ENCODE data around the gene APOA4.

APOA4 gene

GRCh38 chr11:116823031-116823843, at the start of gene APOA4:
APOA4 (minus strand) TSS chr11:116823304; CDS start chr11:116823191, 113 bp downstream.
- no peak for DNase-seq

GRCh38 chr11:116871248-116871647, 48.1 kb upstream of the APOA4 start:
- no peak for DNase-seq

- no peak for DNase-seq
Measured at GRCh38 chr11:116870054-116870453, 47.0 kb upstream of the APOA4 start.

- DNase-seq: no peak
Measured at GRCh38 chr11:116869610-116870009, 46.5 kb upstream of the APOA4 start.

- no peak for DNase-seq
Measured at GRCh38 chr11:116868066-116868465, 45.0 kb upstream of the APOA4 start.

- no peak for DNase-seq
Measured at GRCh38 chr11:116867619-116868018, 44.5 kb upstream of the APOA4 start.

DNA sequence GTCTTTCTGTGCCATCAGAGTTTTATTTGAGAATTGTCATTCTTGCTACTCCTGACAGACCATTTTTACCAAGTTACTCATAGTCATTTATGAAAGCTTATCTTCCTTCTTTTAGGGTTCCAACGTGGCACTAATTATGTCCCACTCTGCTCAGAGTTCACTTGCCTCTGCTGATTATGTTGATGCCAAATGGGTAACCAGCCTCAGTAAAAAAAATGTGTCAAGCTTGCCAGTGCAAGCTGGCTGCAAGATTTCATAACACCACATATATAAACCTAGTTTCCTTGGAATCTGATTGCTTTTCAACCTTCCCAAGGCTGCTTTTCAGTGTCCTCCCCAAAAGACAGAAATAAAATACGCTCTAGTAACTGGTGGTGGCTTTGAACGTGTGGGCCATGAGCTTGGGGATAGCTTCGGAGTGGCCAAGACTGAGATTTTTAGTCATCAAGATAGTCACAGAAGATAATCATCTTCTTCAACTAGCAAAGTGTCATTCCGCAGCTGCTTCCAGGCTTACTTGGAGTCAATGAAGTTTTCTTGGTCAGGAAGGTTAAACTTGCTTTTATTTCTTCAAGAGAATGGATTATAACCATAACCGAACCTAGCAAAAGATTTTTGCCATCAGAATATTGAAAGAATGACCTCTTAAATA, 43.8 kb upstream of the APOA4 start:
- DNase-seq: no peak

DNA sequence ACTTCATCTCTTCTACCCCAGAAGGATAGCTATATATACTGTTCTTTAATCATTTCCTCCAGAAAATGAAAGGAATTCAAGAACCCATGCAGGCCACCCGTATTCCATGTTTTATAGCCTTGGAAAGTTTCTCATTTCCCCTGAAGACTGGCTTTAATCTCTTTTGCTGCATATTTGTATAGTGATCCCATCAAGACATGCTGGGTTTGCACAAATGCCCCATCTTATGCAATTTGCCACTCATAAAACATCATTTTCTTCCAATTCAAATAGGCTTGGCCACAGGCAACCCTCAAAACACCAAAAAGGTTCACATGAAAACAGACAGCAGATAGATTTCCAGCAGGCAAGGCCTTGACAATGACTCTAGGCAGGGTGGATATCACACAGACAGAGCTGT, 42.6 kb upstream of the APOA4 start:
- no peak for DNase-seq

DNA sequence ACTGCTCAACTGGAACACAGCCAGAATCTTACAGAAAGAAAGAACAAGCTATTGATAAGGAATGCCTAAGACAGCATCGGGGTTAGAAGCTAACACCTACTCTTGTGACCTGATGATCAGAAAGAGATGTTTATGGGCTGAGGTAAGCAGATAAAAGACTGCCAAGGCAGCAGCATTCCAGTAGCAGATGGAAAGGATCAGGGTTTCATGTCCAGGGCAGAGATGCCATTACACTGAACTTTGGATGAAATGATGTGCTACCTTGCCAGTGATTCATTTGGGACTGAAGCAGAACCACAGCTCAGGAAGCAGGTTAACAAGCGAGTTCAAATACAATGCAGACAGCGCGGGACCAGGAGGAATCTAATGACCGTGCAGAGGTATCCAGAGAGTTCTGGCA, 41.4 kb upstream of the APOA4 start:
- no peak for DNase-seq

DNA sequence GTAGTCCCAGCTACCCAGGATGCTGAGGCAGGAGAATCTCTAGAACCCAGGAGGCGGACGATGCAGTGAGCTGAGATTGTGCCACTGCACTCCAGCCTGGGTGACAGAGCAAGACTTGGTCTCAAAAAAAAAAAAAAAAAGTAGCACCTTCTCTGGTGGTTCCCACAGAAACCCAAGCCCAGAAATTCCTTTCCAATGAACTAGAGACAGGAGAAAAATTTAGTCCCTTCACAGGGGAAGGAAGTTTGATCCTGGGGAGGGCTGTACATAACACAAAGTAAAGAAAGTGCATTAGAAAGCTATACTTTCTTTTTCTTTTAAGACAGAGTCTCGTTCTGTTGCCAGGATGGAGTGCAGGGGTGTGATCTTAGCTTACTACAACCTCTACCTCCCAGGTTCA, 39.8 kb upstream of the APOA4 start:
- DNase-seq: no peak

GRCh38 chr11:116862185-116862584, 39.1 kb upstream of the APOA4 start:
- DNase-seq: no peak

- no peak for DNase-seq
Measured at GRCh38 chr11:116861539-116861938, 38.4 kb upstream of the APOA4 start.

GRCh38 chr11:116860303-116860702, 37.2 kb upstream of the APOA4 start:
- DNase-seq: no peak

GRCh38 chr11:116859175-116859574, 36.1 kb upstream of the APOA4 start:
- no peak for DNase-seq

GRCh38 chr11:116857936-116858335, 34.8 kb upstream of the APOA4 start:
- DNase-seq: no peak

GRCh38 chr11:116857316-116857715, 34.2 kb upstream of the APOA4 start:
- DNase-seq: no peak

GRCh38 chr11:116856423-116856822, 33.3 kb upstream of the APOA4 start:
- no peak for DNase-seq

DNA sequence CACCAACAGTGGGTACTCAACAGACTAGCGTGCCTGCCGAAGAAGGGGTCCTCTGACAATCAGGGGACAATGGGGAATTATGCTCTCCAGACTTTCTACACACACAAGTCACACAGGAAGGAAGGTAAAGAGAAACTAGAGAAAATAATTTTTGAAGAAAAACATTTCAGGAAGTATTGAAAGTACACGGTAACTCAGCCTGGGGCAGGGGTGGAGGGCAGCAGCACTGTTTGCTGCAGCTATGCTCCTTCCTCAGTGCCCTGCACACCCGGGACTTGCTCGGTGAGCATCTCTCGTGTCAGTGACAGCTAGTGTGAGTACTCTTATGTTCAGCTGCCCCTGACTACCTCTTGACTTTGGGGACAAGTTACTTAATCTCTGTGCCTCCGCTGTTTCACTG, 32.3 kb upstream of the APOA4 start:
- no peak for DNase-seq

DNA sequence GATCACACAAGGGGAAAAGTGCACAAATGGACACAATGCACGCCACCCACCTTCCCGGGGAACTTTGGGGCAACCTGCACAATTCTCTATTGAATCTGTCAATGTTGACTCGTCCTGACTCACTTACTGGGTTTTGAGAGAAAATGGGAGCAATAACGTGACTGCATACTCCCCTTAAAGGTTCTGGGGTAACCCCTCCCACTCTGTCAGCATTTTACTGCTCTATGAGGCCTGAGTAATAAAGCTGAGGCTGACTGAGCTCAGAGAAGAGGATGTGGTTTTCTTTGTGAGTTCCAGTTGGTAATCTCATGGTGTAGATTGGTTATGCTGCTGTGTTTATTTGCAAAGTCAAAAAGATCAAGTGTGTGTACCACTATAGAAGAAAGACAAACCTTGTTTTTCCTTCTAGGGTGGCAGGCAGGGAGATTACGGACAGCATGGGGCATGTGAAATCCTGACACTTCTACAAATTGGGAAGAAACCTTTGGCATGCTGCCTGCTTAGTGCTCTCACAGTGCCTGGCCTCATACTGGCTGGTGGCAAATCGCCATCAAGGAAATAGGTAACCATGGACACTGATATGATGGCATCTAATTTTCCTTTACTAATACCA, 30.5 kb upstream of the APOA4 start:
- peak; percentile 85 for DNase-seq

DNA sequence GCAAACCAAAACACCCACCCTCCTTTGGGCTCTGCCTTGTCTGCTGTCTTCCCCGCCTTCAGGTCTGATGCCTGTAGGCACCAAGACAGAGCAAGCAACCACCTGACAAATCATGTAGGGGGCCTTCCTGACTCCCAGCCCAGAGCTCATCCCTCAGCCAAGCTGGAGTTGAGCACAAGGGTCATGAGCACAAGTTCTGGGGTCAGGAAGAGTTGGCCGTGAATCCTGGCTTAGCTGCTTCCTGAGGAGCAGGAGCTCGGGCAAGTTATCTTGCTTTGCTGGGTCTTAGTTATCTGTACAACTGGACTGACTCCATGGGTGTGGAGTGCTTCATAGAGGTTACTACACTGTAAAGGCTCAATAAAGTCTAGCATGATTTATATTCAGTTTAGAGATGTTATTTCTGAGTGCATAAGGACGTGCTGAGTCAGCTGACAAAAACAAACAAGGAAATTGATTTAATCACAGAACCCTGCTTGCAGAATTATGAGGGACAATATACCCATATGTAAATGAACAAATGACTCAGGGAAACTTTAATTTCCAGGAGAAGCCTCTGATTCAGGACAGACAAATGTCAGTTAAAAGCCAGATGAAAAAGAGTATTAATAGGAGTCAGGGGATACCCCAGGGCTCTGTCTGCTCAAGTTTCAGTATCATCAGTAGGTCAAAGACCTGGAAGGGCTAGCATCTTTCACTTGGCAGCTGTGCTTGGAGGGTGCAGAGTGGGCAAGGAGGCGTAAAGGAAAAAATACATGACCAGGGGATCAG, 29.3 kb upstream of the APOA4 start:
- no peak for DNase-seq

- peak; percentile 70 for DNase-seq
Measured at GRCh38 chr11:116851626-116852025, 28.5 kb upstream of the APOA4 start.

- no peak for DNase-seq
Measured at GRCh38 chr11:116849486-116849885, 26.4 kb upstream of the APOA4 start.

DNA sequence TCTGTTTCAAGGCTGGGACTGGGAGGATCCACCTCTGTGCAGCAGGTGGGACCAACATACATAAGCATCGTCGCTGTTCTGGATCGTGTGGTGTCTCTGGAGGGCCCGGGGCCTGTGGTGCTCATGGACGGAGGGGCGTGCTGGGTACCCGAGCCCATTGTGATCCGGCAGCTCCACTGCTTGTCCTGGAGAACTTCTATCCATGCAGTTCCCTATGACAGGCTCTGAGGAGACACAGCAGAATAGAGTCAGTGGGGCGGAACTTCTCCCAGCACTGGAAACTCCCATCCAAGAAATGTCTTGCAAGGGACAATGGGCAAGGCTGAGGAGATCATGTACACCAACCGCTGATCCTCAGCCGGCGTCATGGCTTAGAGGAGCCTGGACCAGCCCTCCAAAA, 26.0 kb upstream of the APOA4 start:
- DNase-seq: no peak

All from CD4-positive, alpha-beta T cell treated with Interleukin-17A for 1 hour (primary cell).